NCI-H2196 (cell line): ENCODE data around the gene CYB5R3.

Experiments
- DNase-seq: peaks from one replicate; lab custom pipeline; 2025; ENCODE audit not compliant: unreplicated experiment; lab: John Stamatoyannopoulos, UW

CYB5R3 gene

GRCh38 chr22:42649246-42650099 lies at the start of gene CYB5R3:
CYB5R3 (minus strand) TSS chr22:42649392; CDS start chr22:42649315, 77 bp downstream.
- DNase-seq: peak; percentile 80

GRCh38 chr22:42697542-42698013 lies 48.4 kb upstream of the CYB5R3 start:
- peak; percentile 20 for DNase-seq

- DNase-seq: no peak
Measured at GRCh38 chr22:42696331-42696967, 47.3 kb upstream of the CYB5R3 start.

- DNase-seq: no peak
Measured at GRCh38 chr22:42695294-42695693, 46.1 kb upstream of the CYB5R3 start.

- no peak for DNase-seq
Measured at GRCh38 chr22:42693763-42694683, 44.8 kb upstream of the CYB5R3 start.

- no peak for DNase-seq
Measured at GRCh38 chr22:42693055-42693762, 44.0 kb upstream of the CYB5R3 start.

- DNase-seq: no peak
Measured at GRCh38 chr22:42692239-42693054, 43.3 kb upstream of the CYB5R3 start.

GRCh38 chr22:42691440-42691839 lies 42.2 kb upstream of the CYB5R3 start:
- DNase-seq: no peak

- peak; percentile 72 for DNase-seq
Measured at GRCh38 chr22:42688241-42689211, 39.3 kb upstream of the CYB5R3 start.

GRCh38 chr22:42686756-42687491 lies 37.7 kb upstream of the CYB5R3 start:
- DNase-seq: no peak

GRCh38 chr22:42685941-42686653 lies 36.9 kb upstream of the CYB5R3 start:
- no peak for DNase-seq

- no peak for DNase-seq
Measured at GRCh38 chr22:42684462-42685195, 35.4 kb upstream of the CYB5R3 start.

GRCh38 chr22:42683578-42684283 lies 34.5 kb upstream of the CYB5R3 start:
- DNase-seq: no peak

GRCh38 chr22:42682113-42682851 lies 33.1 kb upstream of the CYB5R3 start:
- DNase-seq: no peak

- DNase-seq: no peak
Measured at GRCh38 chr22:42680648-42681047, 31.5 kb upstream of the CYB5R3 start.
